MG63 (cell line): ENCODE results near the gene LCLAT1. TPM values are rescaled to one million over a fixed set of nuclear protein-coding genes. Genes with fewer than 3 reads are reported as not detected.

Source experiments
- DNase-seq: peaks from one replicate; pipeline ENCODE4 v3.0.0-alpha.2; 2020
- H3K27me3 ChIP-seq: fragments of 250-450 bp; sonication (Bioruptor Pico); 2 replicates; pipeline ENCODE4 v1.5.1; 2020; ENCODE audit warnings: mild to moderate bottlenecking, moderate library complexity
- H3K36me3 ChIP-seq: fragments of 250-450 bp; sonication (Bioruptor Pico); 2 replicates; pipeline ENCODE4 v1.5.1; 2020; ENCODE audit warnings: mild to moderate bottlenecking, moderate library complexity
- H3K4me3 ChIP-seq: fragments of 250-450 bp; sonication (Bioruptor Pico); 2 replicates; pipeline ENCODE4 v1.5.1; 2020; ENCODE audit warnings: mild to moderate bottlenecking, moderate library complexity
- H3K9me3 ChIP-seq: fragments of 250-450 bp; sonication (Bioruptor Pico); 2 replicates; pipeline ENCODE4 v1.5.1; 2020; ENCODE audit warnings: mild to moderate bottlenecking, moderate library complexity
- total RNA-seq: library from RNA; depleted of rRNA; stranded (reverse); fragments of >200 nt; shearing (Covaris generic); gene quantifications from 2 replicates; pipeline ENCODE4 v1.2.3, GENCODE V29; 2014; ENCODE audit warnings: low replicate concordance

LCLAT1 gene
- total RNA-seq, 1 experiment from 2014 or later = 12.0 TPM

DNA sequence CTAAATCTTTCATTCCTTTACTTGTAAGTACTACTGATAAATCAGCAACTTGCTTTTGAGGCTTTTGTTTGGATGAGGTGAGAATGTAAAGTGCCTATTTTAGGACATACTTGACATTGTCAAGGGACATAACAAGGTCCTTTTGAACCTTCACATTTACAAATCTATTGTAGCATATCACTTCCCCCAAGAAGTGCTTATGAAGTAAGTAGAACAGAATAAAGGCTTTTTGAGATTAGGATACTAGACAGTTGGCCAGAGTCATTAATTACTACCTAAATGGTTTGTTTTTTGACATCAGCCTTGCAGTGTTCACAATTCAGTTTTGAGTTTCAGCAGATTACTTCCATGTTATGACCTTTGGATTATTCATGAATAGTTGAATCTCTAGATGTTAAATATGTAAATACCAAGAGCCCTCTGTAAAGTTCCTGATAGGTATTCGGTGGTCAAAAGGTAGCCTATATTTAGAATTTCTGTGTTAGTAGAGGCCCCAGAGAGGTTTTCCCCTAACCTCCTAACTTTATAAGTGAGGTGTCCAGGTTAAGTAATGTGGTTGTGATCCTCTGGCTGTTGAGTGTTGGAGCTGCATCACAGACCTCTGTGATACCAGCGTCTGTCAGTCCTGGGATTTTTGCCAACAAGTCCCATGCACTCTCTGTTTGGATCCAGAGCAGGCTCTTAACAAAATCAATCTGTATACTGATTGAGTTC is 67.2 kb downstream of the LCLAT1 start:
- Histone ChIP-seq H3K9me3 (no peaks in the 10 kb centered on the region), H3K36me3 (peaks cover 2% of the 10 kb centered on the region; the same call in 1 of the 2 replicates), H3K4me3 (no peak overlapping the region), H3K27me3 (no peaks in the 10 kb centered on the region)
- peak; percentile 69 for DNase-seq

DNA sequence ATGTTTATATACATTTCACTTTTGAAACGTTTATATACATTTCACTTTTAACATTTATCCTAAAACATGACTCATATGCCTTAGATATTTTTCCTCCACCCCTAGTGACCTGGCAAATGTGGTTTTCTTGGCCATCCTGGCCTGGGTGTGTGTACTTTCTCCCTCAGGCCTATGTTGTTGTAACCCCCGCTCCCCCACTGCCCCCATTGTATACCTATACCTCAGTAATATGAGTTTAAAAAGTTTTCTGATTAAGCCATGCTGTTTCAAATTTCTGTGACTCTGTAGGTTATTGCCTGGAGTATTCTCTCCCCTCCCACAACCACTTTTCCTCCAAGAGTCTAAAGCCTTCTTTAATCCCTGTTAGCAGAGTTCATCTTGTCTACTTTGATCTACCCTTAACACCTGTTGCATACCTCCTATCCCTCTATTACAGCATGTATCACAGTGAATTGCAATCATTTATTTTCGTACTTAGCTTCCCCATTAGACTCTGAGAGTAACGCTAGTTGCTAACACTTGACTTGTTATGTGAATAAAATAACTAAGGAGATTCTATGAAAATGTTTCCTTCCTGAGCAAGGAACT is 67.9 kb downstream of the LCLAT1 start:
- Histone ChIP-seq H3K36me3 (peaks cover 9% of the 10 kb centered on the region), H3K9me3 (0 out of 2 replicates have a peak, but pooled peaks cover 3% of the 10 kb centered on the region), H3K27me3 (no peaks in the 10 kb centered on the region), H3K4me3 (no peak overlapping the region)
- no peak for DNase-seq

DNA sequence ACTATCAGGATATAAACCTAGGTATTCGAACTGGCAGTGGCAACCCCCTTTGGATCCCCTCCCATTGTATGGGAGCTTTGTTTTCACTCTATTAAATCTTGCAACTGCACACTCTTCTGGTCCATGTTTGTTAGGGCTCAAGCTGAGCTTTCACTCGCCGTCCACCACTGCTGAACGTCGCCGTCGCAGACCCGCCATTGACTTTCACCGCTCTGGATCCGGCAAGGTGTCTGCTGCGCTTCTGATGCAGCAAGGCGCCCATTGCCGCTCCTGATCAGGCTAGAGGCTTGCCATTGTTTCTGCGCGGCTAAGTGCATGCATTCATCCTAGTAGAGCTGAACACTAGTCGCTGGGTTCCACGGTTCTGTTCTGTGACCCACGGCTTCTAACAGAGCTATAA is 69.1 kb downstream of the LCLAT1 start:
- H3K4me3 ChIP-seq = no peak overlapping the region
- H3K9me3 ChIP-seq = 0 out of 2 replicates have a peak, but pooled peaks cover 4% of the 10 kb centered on the region

DNA sequence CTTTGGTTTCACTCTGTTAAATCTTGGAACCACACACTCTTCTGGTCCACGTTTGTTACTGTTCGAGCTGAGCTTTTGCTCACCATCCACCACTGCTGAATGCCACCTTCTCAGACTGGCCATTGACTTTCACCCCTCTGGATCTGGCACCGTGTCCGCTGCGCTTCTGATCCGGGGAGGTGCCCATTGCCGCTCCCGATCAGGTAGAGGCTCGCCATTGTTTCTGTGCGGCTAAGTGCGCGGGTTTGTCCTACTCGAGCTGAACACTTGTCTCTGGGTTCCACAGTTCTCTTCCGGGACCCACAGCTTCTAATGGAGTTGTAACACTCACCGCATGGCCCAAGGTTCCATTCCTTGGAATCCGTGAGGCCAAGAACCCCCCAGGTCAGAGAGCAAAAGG is 72.8 kb downstream of the LCLAT1 start:
- 0 out of 2 replicates have a peak, but pooled peaks cover 4% of the 10 kb centered on the region for H3K9me3 ChIP-seq
- peaks cover 10% of the 10 kb centered on the region for H3K36me3 ChIP-seq
- no peak overlapping the region for H3K4me3 ChIP-seq
- no peak for DNase-seq
- H3K27me3 ChIP-seq = no peaks in the 10 kb centered on the region

More for the DNA sequence above, 69.1 kb downstream of the LCLAT1 start:
- Histone ChIP-seq H3K36me3 (peaks cover 10% of the 10 kb centered on the region), H3K27me3 (no peaks in the 10 kb centered on the region)
- DNase-seq = no peak

DNA sequence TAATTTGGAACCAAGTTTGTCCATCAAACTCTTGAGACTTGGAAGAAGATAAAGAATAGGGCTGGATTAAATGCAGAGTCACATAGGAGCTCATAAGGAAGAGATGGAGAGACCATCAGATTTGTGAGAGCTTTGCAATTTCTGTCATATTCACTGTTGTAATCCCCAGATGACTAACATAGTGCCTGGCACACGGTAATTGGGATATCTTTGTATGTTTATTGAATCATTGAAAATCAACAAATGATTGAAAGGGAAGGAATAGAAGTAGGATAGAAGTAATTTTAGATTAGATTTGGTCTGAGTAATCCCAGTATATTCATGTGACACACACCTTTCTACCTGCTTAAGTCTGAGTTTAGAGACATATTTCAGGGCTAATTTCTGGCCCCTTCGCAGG is 75.4 kb downstream of the LCLAT1 start:
- 0 out of 2 replicates have a peak, but pooled peaks cover 4% of the 10 kb centered on the region for H3K9me3 ChIP-seq
- no peak overlapping the region for H3K4me3 ChIP-seq
- peaks cover 14% of the 10 kb centered on the region for H3K36me3 ChIP-seq
- no peak for DNase-seq
- no peaks in the 10 kb centered on the region for H3K27me3 ChIP-seq

DNA sequence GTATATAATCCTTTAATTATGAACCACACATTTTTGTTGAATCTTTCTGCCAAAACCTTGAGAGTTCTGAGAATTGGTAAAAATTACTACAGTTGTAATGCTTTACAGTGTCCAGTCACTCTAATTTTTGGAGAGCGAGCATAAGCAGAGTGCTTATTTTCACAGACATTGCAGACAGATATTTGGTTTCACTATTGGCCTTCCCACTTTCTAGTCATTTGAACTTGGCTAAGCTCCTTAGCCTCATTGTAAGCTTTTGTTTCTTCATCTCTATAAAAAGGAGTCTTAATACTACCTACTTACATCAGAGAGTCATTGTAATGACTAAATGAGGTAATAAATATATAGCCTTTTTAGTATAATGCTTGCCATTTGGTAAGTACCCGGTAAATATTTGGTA is 80.4 kb downstream of the LCLAT1 start:
- peaks cover 4% of the 10 kb centered on the region; the same call in 1 of the 2 replicates for H3K36me3 ChIP-seq

DNA sequence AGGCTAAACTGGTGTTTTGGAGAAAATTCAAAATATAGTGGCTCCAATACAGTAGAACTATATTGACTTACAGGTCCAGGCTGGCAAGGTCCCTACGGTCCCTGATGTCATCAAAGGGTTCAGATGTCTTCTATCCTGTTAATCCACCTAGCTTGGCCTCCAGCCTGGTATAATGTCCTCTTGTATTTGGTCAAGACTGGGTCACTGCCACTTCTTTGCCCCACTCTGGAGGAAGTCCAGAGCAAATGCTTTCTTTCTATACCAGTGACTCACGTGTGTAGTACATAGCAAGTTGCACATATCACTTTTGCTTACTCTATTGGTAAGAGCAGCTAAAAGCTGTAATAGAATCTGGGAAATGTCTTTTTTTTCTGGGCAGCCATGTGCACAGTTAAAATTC is 80.8 kb downstream of the LCLAT1 start:
- Histone ChIP-seq H3K36me3 (peaks cover 4% of the 10 kb centered on the region; the same call in 1 of the 2 replicates), H3K9me3 (no peaks in the 10 kb centered on the region), H3K27me3 (no peaks in the 10 kb centered on the region), H3K4me3 (no peak overlapping the region)
- DNase-seq = peak; percentile 42

More for the DNA sequence above, 80.4 kb downstream of the LCLAT1 start:
- Histone ChIP-seq H3K27me3 (no peaks in the 10 kb centered on the region), H3K4me3 (no peak overlapping the region), H3K9me3 (no peaks in the 10 kb centered on the region)
- no peak for DNase-seq

DNA sequence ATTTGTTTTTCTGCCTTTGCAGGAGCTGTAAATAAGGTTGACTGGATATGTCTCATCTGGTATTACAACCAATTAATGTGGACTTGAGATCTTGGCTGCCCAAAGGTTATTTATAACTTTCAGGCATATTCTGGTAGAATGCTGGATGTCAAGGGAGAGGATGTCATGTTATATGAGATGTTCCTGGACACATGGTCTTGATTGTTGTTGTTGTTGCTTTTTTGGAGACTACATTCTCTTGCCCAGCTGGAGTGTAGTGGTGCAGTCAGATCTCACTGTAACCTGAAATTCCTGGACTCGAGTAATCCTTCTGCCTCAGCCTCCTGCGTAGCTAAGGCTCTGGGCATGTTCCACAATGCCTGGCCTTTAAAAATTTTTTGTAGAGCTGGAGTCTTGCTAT is 83.3 kb downstream of the LCLAT1 start:
- Histone ChIP-seq H3K9me3 (peaks cover 6% of the 10 kb centered on the region), H3K27me3 (no peaks in the 10 kb centered on the region), H3K4me3 (no peak overlapping the region), H3K36me3 (peaks cover 10% of the 10 kb centered on the region)
- DNase-seq = no peak

DNA sequence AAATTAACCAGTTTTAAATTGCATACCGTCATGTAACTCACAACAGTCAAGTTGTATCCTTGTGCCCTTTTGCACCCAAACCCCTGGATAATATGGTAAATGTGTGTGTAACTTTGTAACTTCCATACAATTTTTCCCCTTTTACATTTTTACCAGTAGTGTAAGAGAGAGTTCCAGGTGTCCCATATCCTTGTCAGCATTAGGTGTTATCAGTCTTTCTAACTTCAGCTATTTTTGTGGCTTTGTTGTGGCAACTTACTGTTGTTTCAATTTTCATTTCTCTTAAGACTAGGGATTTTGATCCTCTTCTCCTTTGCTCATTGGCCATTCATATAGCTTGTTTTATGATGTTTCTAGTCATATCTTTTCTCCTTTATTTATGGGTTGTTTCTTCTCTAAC is 94.6 kb downstream of the LCLAT1 start:
- Histone ChIP-seq H3K27me3 (no peaks in the 10 kb centered on the region), H3K9me3 (no peaks in the 10 kb centered on the region; the same call in none of the 2 replicates), H3K4me3 (no peak overlapping the region), H3K36me3 (peaks cover 2% of the 10 kb centered on the region; the same call in 1 of the 2 replicates)
- DNase-seq = no peak

DNA sequence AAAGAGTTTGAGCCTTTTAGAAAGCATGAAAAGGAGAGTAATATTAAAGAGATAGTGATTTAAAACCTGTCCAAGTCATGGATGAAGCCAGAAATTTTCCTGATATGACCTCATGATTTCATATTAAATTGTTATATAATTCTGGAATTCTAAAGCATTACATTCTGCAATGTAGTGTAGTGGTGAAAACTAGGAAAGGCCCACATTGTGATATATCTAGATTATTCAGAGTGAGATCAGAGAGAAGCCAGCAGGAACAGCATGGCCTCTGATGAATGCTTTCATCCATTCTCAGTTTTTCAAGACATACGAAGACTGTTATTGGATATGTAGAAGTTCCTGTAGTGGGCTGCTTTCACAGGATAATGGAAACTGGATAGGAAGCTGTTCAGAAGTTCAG is 98.8 kb downstream of the LCLAT1 start:
- no peak for DNase-seq
- no peak overlapping the region for H3K4me3 ChIP-seq
- no peaks in the 10 kb centered on the region for H3K36me3 ChIP-seq
- no peaks in the 10 kb centered on the region; the same call in 1 of the 2 replicates for H3K9me3 ChIP-seq
- H3K27me3 ChIP-seq = no peaks in the 10 kb centered on the region

DNA sequence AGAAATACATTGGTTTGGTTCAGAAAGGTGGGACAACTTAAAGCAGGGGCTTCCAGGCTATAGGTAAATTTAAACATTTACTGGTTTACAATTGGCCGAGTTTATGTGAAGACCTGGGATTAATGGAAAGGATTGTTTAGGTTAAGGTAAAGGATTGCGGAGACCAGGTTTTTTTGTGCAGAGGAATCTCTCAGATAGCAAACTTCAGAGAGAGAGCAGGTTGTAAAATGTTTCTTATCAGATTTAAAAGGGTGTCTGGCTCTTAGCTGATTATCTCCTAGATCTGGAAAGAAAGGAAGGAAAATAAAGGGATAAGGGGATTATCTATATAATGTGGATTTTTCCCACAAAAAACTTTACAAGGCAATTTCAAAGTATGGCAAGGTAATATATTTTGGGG is 101.3 kb downstream of the LCLAT1 start:
- Histone ChIP-seq H3K27me3 (no peaks in the 10 kb centered on the region), H3K36me3 (no peaks in the 10 kb centered on the region), H3K9me3 (no peaks in the 10 kb centered on the region), H3K4me3 (no peak overlapping the region)
- no peak for DNase-seq

DNA sequence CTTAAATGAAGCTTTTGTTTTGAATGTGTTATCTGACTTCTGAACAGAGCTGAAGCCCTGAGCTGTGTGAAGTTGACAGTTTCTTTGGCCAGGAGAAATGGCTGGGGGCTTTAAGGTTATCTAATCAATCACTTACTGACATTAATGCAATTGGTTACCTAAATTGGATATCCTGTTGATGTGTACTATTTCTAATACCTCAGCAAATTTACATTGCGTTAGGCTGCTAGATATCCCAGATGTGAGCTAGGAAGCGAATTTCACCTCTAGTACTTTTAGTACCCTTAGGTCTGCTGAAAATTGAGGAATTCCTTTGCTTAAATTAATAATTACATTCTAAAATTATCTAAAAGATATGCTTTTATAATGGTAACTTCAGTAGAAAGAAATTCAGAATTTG is 102.0 kb downstream of the LCLAT1 start:
- no peaks in the 10 kb centered on the region for H3K27me3 ChIP-seq
- no peak for DNase-seq
- no peaks in the 10 kb centered on the region for H3K9me3 ChIP-seq
- H3K36me3 ChIP-seq = no peaks in the 10 kb centered on the region
- no peak overlapping the region for H3K4me3 ChIP-seq

DNA sequence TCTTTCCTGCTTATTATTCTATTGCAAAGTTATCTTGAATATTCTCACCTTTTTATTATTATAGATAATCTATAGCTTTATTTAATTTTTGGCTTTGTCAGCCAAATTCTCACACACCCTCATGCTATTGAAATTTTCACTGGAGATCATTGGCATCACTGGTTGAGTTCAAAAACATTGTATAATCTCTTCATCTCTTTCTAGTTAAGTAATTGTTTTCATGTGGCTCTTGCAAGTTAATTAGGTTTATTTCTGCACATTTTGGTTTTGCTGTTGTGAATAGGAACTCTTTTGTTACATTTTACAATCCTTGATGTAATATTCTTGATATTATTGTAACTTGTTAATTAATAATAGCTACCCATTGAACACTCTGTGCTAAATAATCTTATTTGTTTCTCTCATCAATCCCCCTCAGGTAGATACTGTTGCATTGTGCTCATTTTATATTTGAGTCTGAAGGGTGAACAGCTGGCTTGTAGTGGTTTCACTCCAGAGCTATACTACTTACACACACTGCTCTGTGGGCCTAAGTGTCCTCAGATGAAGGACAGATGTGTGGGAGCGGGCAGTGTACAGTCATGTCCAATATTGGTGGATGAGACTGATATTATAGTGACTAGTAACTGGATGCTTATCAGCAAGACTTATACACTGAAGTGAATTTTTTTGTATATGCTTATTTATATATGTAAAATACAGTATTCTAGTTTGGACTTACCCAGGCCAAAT is 112.7 kb downstream of the LCLAT1 start:
- Histone ChIP-seq H3K36me3 (no peaks in the 10 kb centered on the region), H3K27me3 (no peaks in the 10 kb centered on the region), H3K9me3 (no peaks in the 10 kb centered on the region), H3K4me3 (no peak overlapping the region)
- no peak for DNase-seq

DNA sequence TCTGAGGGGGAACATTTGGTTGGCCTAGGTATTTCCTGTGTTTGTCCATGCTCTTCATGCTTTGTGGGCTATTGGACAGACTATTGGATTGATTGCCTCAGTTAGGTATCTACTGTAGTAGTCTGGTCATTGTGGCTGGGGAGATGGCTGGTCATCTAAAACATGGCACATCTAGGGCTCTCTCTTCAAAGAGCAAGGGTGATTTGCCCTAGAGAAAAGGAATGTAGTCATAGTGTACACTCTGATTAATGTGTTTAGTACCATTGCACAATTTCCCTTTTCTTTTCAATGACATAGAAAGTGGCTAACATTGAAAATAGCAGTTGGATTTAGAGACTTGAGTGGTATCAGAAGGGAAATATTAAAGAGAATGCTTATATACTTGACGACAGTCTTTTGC is 114.3 kb downstream of the LCLAT1 start:
- no peaks in the 10 kb centered on the region for H3K36me3 ChIP-seq
- H3K27me3 ChIP-seq = no peaks in the 10 kb centered on the region
- no peaks in the 10 kb centered on the region for H3K9me3 ChIP-seq
- no peak overlapping the region for H3K4me3 ChIP-seq
- DNase-seq = no peak

DNA sequence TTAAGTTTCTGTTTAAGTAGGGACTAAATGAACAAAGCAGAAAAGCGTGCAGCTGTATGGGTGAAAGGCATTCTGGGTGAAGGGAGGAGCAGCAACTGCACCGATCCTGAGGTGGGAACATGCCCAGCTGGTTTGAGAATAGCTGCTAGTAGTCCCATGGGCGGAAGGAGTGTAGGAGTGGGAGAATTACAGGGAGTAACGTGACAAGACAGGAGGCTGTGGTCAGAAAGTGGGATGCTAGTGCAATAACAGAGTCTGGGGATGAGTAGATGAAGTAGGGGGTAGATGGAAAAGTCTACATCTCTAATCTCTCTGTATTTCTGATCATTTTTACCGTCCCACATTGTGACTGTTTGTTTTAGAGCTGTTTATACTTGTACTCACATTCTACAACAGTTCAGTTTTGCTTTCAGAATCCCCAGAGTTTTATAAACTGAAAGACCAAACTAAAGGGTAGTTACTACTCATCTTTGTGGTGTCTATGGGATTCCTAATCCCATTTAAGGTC is 118.9 kb downstream of the LCLAT1 start:
- DNase-seq = no peak
- Histone ChIP-seq H3K36me3 (no peaks in the 10 kb centered on the region), H3K27me3 (no peaks in the 10 kb centered on the region), H3K4me3 (no peak overlapping the region), H3K9me3 (no peaks in the 10 kb centered on the region)

DNA sequence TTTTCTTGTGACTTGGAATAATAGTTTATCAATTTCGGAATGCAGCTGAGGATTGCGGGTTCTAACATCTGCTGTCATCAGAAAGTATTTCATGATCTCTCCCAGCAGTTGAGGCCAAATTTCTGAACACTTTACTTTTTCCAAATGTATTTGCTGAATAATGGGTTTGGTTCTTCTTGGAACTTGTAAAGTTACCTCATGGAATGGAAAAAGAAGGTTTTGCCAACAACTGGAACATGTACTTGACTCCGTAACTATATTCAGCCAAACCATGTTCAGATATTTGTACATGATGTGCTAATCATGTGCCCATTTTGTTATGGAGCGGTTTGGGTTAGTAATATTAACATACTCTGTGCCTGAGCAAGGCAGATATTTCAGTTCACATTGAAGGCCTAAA is 119.6 kb downstream of the LCLAT1 start:
- H3K36me3 ChIP-seq = no peaks in the 10 kb centered on the region
- H3K4me3 ChIP-seq = no peak overlapping the region
- H3K27me3 ChIP-seq = no peaks in the 10 kb centered on the region
- H3K9me3 ChIP-seq = no peaks in the 10 kb centered on the region
- DNase-seq = no peak

DNA sequence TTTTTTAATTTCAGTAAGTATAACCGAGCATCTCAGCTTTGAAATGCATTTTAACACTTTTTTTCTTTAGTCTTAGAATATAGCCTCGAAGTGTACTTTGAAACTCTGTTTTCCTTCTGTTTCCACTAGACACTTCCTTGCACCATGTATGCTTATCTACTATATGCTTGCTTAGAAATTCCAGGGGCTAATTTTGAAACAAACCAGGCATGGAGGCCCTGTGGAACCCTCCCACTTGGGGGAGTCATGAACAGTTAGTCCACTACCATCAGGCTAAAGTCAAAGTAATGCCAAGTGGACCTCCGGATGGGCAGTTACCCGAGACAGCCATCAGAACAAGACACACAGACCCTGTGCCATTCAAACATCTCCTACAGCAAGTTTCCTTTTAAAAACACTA is 120.3 kb downstream of the LCLAT1 start:
- Histone ChIP-seq H3K27me3 (no peaks in the 10 kb centered on the region), H3K4me3 (no peak overlapping the region), H3K36me3 (no peaks in the 10 kb centered on the region), H3K9me3 (no peaks in the 10 kb centered on the region)
- no peak for DNase-seq
